ENCODE measurements around the gene SPSB3.
"Not testable (repeated sequence)": the region's sequence is repeated elsewhere in the genome, so short reads cannot be mapped to it uniquely, and the experiment has no call there.

SPSB3 gene

GRCh38 chr16:1816396-1817275 lies 34.3 kb upstream of the SPSB3 start:
- DNase-seq (ENCODE audit: low spot score): no peak

- DNase-seq (ENCODE audit: low spot score): no peak
These were observed 33.1 kb upstream of the SPSB3 start for GRCh38 chr16:1815461-1815860.

- peak; percentile 93 for DNase-seq (ENCODE audit: low spot score)
These were observed 30.4 kb upstream of the SPSB3 start for GRCh38 chr16:1812732-1813163.

- DNase-seq (ENCODE audit: low spot score): no peak
These were observed 28.2 kb upstream of the SPSB3 start for GRCh38 chr16:1810536-1810935.

- no peak for DNase-seq (ENCODE audit: low spot score)
These were observed 27.7 kb upstream of the SPSB3 start for GRCh38 chr16:1810106-1810505.

- no peak for DNase-seq (ENCODE audit: low spot score)
These were observed 27.0 kb upstream of the SPSB3 start for GRCh38 chr16:1809281-1809801.

GRCh38 chr16:1808691-1809090 lies 26.3 kb upstream of the SPSB3 start:
- DNase-seq (ENCODE audit: low spot score): no peak

GRCh38 chr16:1807626-1808025 lies 25.3 kb upstream of the SPSB3 start:
- DNase-seq (ENCODE audit: low spot score): no peak

- peak; percentile 49 for DNase-seq (ENCODE audit: low spot score)
These were observed 18.3 kb upstream of the SPSB3 start for GRCh38 chr16:1800701-1801100.

- not testable (repeated sequence) for DNase-seq (ENCODE audit: low spot score)
These were observed 16.9 kb upstream of the SPSB3 start for GRCh38 chr16:1799263-1799662.

- DNase-seq (ENCODE audit: low spot score): no peak
These were observed 12.7 kb upstream of the SPSB3 start for GRCh38 chr16:1794908-1795666.

GRCh38 chr16:1794221-1794871 lies 12.0 kb upstream of the SPSB3 start:
- DNase-seq (ENCODE audit: low spot score): no peak

GRCh38 chr16:1793578-1794220 lies 11.3 kb upstream of the SPSB3 start, which contains the start of gene IGFALS:
Gene IGFALS, minus strand, starts transcription at chr16:1793705. Its CDS starts 53 bp downstream, at chr16:1793652.
- no peak for DNase-seq (ENCODE audit: low spot score)

- no peak for DNase-seq (ENCODE audit: low spot score)
These were observed 10.6 kb upstream of the SPSB3 start for GRCh38 chr16:1792836-1793577.

GRCh38 chr16:1791943-1792812 lies 9.8 kb upstream of the SPSB3 start:
- DNase-seq (ENCODE audit: low spot score): no peak

- no peak for DNase-seq (ENCODE audit: low spot score)
These were observed 9.0 kb upstream of the SPSB3 start for GRCh38 chr16:1791256-1791942.

- no peak for DNase-seq (ENCODE audit: low spot score)
These were observed 8.4 kb upstream of the SPSB3 start for GRCh38 chr16:1790611-1791255.

- DNase-seq (ENCODE audit: low spot score): no peak
These were observed 7.9 kb upstream of the SPSB3 start for GRCh38 chr16:1790261-1790610.

- DNase-seq (ENCODE audit: low spot score): no peak
These were observed 7.3 kb upstream of the SPSB3 start for GRCh38 chr16:1789643-1790045.
